ENCODE measurements around the gene TMEM245.

GRCh38 chr9:109063760-109064159 lies 56.0 kb downstream of the TMEM245 start:
- TF ChIP-seq CTCF (tag by site-specific recombination; IDR thresholded peaks at IDR 0.05) = no peak
- no peak for TF ChIP-seq ZNF777 (tag by site-specific recombination; IDR thresholded peaks at IDR 0.05; ENCODE audit: borderline replicate concordance)
- TF ChIP-seq TCF7L2 (IDR thresholded peaks at IDR 0.05; ENCODE audit: borderline replicate concordance, low read depth, low read length) = no peak
- TF ChIP-seq ZNF175 (tag by site-specific recombination; IDR thresholded peaks at IDR 0.05) = no peak
- TF ChIP-seq ZIC2 (tag by site-specific recombination; IDR thresholded peaks at IDR 0.05) = no peak
- no peak for TF ChIP-seq ZNF707 (tag by site-specific recombination; IDR thresholded peaks at IDR 0.05)
- no peak for TF ChIP-seq ZNF274 (IDR thresholded peaks at IDR 0.05; ENCODE audit: low read length)
- TF ChIP-seq ZNF274 (tag by site-specific recombination; IDR thresholded peaks at IDR 0.05; ENCODE audit: borderline replicate concordance) = no peak
- TF ChIP-seq ZBTB49 (tag by site-specific recombination; IDR thresholded peaks at IDR 0.05; ENCODE audit: low read depth) = no peak
- no peak for TF ChIP-seq ZSCAN30 (tag by site-specific recombination; IDR thresholded peaks at IDR 0.05)
- no peak for TF ChIP-seq ZNF302 (tag by site-specific recombination; IDR thresholded peaks at IDR 0.05; ENCODE audit: low read depth)
- no peak for TF ChIP-seq ZNF121 (tag by site-specific recombination; IDR thresholded peaks at IDR 0.05)
- no peak for TF ChIP-seq BCL11A (tag by site-specific recombination; IDR thresholded peaks at IDR 0.05; ENCODE audit: low read depth)
- no peak for TF ChIP-seq ZNF112 (tag by site-specific recombination; IDR thresholded peaks at IDR 0.05)
